SU-DHL-6 (cell line): ENCODE data around the gene NXPH3.

ENCODE experiments used
- H2AFZ ChIP-seq: fragments of 200-600 bp; sonication (generic); 2 replicates; pipeline ENCODE4 v1.6.1; 2014; ENCODE audit warnings: low read depth, mild to moderate bottlenecking, moderate library complexity, mixed read lengths, antibody characterized with exemption, low read length; ENCODE audit not compliant: severe bottlenecking
- H3F3A ChIP-seq: fragments of 200-600 bp; shearing (Covaris generic); 2 replicates; pipeline ENCODE4 v1.6.0; 2016; ENCODE audit warnings: antibody characterized with exemption, mild to moderate bottlenecking; ENCODE audit not compliant: insufficient read depth
- H3K27ac ChIP-seq: fragments of 200-600 bp; sonication (generic); 2 replicates; pipeline ENCODE4 v1.5.1; 2016; ENCODE audit warnings: low read depth, mild to moderate bottlenecking, low read length, moderate library complexity, mixed read lengths
- H3K27me3 ChIP-seq: fragments of 200-600 bp; sonication (generic), shearing (Covaris generic); 2 replicates; pipeline ENCODE4 v1.6.0; 2014; ENCODE audit warnings: mild to moderate bottlenecking, low read length
- H3K36me3 ChIP-seq: fragments of 200-600 bp; sonication (generic); 2 replicates; pipeline ENCODE4 v1.6.1; 2014; ENCODE audit warnings: mild to moderate bottlenecking, low read length, mixed read lengths
- H3K4me2 ChIP-seq: fragments of 300-600, 200-600 bp; shearing (Covaris generic), sonication (generic); 2 replicates; pipeline ENCODE4 v1.6.0; 2014; ENCODE audit warnings: low read length, low read depth, mild to moderate bottlenecking; ENCODE audit not compliant: poor library complexity, severe bottlenecking
- H3K4me3 ChIP-seq: fragments of 200-600 bp; sonication (generic); 2 replicates; pipeline ENCODE4 v1.5.1; 2014; ENCODE audit warnings: antibody characterized with exemption, low read length, mild to moderate bottlenecking, mixed read lengths; ENCODE audit not compliant: insufficient read depth, poor library complexity, severe bottlenecking
- H3K79me2 ChIP-seq: fragments of 200-600 bp; sonication (generic); 2 replicates; pipeline ENCODE4 v1.6.1; 2014; ENCODE audit warnings: mild to moderate bottlenecking, low read length, moderate library complexity; ENCODE audit not compliant: insufficient read depth
- H3K9ac ChIP-seq: fragments of 200-600 bp; sonication (generic); 2 replicates; pipeline ENCODE4 v1.7.0; 2014; ENCODE audit warnings: mild to moderate bottlenecking, low read length
- H3K9me2 ChIP-seq: fragments of 200-600 bp; sonication (generic); replicated peaks from 2 replicates; pipeline ENCODE4 v1.6.1; 2014; ENCODE audit warnings: low read length; ENCODE audit not compliant: insufficient read depth
- H3K9me3 ChIP-seq: fragments of 200-600 bp; sonication (generic); 2 replicates; pipeline ENCODE4 v1.6.1; 2014; ENCODE audit warnings: low read length, mixed read lengths; ENCODE audit not compliant: insufficient read depth
- H4K20me1 ChIP-seq: fragments of 200-600 bp; sonication (generic); 2 replicates; pipeline ENCODE4 v1.6.1; 2014; ENCODE audit warnings: low read depth, mild to moderate bottlenecking, antibody characterized with exemption, low read length, moderate library complexity, mixed read lengths
- EZH2phosphoT487 ChIP-seq: fragments of 200-600 bp; sonication (generic), shearing (Covaris generic); conservative IDR thresholded peaks from 2 replicates; pipeline ENCODE4 v1.6.1; 2018; ENCODE audit warnings: mild to moderate bottlenecking, antibody characterized with exemption, low read length, moderate library complexity, mixed read lengths
- TF ChIP-seq, protein P1 (sequence below): fragments of 200-600 bp; sonication (generic); IDR thresholded peaks from one replicate; pipeline ENCODE4 v1.5.1; 2017; ENCODE audit warnings: antibody characterized with exemption, mild to moderate bottlenecking, low read length, moderate library complexity; ENCODE audit not compliant: insufficient read depth, poor library complexity, severe bottlenecking

Gene NXPH3

DNA sequence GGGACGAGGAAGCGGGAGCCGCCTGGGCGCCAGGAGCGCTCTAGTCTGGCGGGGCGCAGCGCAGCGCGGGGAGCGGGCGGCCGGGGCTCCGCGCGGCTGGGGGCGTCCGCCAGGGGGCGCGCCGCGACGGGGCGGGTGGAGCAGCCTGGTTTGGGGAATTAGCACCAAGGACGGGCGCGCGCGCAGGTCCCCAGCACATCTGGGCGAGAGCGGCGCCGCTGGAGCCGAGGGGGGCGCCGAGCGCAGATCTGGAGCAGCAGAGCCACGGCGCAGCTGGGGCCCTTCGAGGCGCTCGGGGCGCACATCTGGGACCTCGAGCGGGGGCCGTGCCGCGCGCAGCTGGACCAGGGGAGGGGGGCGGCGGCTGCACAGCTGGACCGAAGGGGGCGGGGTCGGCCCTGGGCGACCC, at the start of gene NXPH3:
TSS of gene NXPH3 (plus strand) at position 193 of the 409 bp plus-strand sequence. CDS start 349 bp downstream, outside the sequence.
- TF ChIP-seq EZH2phosphoT487, result no peak
- TF ChIP-seq, protein P1, sequence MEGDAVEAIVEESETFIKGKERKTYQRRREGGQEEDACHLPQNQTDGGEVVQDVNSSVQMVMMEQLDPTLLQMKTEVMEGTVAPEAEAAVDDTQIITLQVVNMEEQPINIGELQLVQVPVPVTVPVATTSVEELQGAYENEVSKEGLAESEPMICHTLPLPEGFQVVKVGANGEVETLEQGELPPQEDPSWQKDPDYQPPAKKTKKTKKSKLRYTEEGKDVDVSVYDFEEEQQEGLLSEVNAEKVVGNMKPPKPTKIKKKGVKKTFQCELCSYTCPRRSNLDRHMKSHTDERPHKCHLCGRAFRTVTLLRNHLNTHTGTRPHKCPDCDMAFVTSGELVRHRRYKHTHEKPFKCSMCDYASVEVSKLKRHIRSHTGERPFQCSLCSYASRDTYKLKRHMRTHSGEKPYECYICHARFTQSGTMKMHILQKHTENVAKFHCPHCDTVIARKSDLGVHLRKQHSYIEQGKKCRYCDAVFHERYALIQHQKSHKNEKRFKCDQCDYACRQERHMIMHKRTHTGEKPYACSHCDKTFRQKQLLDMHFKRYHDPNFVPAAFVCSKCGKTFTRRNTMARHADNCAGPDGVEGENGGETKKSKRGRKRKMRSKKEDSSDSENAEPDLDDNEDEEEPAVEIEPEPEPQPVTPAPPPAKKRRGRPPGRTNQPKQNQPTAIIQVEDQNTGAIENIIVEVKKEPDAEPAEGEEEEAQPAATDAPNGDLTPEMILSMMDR, result no peak
- Histone ChIP-seq H3K9ac (no peak within 1 kb of the TSS), H2AFZ (no peak within 1 kb of the TSS), H3K27me3 (no peaks in the 10 kb centered on the region), H3K4me3 (no peak within 1 kb of the TSS), H3K79me2 (no peaks in the 10 kb centered on the region), H3K9me2 (no peaks in the 10 kb centered on the region), H3K36me3 (no peaks in the 10 kb centered on the region), H3K4me2 (peak within 1 kb of the TSS; percentile 23), H3K27ac (no peak within 1 kb of the TSS), H3K9me3 (no peaks in the 10 kb centered on the region), H3F3A (no peaks in the 10 kb centered on the region), H4K20me1 (no peaks in the 10 kb centered on the region)

DNA sequence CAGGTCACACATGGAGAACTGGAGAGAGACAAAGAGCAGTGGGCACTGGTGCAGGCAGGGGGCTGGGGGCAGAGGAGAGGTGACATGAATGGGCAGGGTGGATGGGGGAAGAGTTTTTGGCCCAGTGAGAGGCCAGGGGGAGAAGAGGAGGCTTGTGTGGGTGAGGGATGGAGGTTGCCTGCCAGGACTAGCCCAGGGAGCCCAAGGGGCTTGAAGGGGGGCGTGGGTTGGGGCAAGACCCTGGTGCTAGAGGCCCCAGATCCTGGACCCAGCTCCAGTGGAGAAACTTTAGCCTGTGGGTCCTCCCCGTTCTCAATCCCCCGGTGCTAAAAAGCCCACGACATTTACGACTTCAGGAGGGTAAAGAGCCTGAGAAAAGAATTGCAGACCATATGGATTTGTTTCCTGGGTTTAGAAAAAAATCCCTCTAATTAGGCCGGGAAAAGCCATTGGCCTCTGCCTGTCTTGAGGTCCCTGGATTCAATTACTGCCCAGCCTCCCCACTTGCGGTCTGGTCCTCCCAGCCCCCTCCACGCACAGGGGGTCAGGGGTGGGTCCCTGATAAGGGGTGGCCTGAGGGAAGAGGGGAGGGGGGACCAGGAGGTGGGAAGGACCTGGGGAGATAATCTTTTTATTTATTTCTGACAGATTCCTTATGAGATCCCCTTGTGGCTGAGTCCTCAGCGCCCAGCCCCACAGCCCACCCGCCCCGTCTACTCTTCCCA, 47.6 kb upstream of the NXPH3 start:
- Histone ChIP-seq H3K79me2 (no peaks in the 10 kb centered on the region), H3K9ac (no peak overlapping the region), H3K9me2 (no peaks in the 10 kb centered on the region), H3K4me3 (no peak overlapping the region), H3K9me3 (no peaks in the 10 kb centered on the region), H3K4me2 (no peak overlapping the region), H2AFZ (no peak overlapping the region), H3K36me3 (no peaks in the 10 kb centered on the region), H4K20me1 (no peaks in the 10 kb centered on the region), H3K27me3 (no peaks in the 10 kb centered on the region), H3K27ac (no peak overlapping the region), H3F3A (no peaks in the 10 kb centered on the region)
- TF ChIP-seq, protein P1, result no peak
- no peak for TF ChIP-seq EZH2phosphoT487

DNA sequence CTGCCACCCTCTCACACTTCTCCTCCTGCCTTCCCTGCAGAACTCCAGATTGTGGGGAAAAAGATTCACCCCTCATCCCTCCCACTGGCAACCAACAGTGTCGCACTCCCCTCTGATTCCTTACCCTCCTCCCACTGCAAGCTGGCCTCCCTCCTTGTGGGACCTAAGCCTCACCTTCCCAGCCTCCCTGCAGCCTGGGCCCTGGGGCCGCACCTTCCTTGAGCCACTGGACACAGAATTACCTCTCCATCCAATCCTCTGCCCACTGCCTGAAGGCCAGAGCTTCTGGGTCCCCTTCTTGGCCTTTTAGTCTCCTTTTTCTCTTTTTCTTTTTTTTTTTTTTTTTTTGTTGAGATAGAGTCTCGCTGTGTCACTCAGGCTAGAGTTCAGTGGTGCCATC, 46.7 kb upstream of the NXPH3 start:
- Histone ChIP-seq H3K4me2 (no peak overlapping the region), H3K27me3 (no peaks in the 10 kb centered on the region), H3K9me2 (no peaks in the 10 kb centered on the region), H4K20me1 (no peaks in the 10 kb centered on the region), H2AFZ (no peak overlapping the region), H3K9me3 (no peaks in the 10 kb centered on the region), H3K9ac (no peak overlapping the region), H3F3A (no peaks in the 10 kb centered on the region), H3K36me3 (no peaks in the 10 kb centered on the region), H3K79me2 (no peaks in the 10 kb centered on the region), H3K4me3 (no peak overlapping the region), H3K27ac (no peak overlapping the region)
- no peak for TF ChIP-seq EZH2phosphoT487
- TF ChIP-seq, protein P1, result no peak
